RCC 7860 (cell line): Measurements from ENCODE around the gene CXCR3.
A peak's percentile ranks its signal among the peaks of the same experiment; 100 is the strongest.
"Not testable (repeated sequence)": the region's sequence is repeated elsewhere in the genome, so short reads cannot be mapped to it uniquely, and the experiment has no call there.

Source experiments
- DNase-seq: peaks from one replicate; pipeline ENCODE4 v3.0.0-alpha.2; 2015; ENCODE audit warnings: low spot score
- FAIRE-seq: peaks from 2 replicates; lab custom pipeline; 2012; peaks lifted over from hg19 to GRCh38; lab: Jason Lieb, UNC

Gene CXCR3

GRCh38 chrX:71618303-71618721 is at the start of gene CXCR3:
CXCR3 (minus strand) TSS chrX:71618511; CDS start chrX:71618449, 62 bp downstream.
- FAIRE-seq (no peak), DNase-seq (peak; percentile 43)

DNA sequence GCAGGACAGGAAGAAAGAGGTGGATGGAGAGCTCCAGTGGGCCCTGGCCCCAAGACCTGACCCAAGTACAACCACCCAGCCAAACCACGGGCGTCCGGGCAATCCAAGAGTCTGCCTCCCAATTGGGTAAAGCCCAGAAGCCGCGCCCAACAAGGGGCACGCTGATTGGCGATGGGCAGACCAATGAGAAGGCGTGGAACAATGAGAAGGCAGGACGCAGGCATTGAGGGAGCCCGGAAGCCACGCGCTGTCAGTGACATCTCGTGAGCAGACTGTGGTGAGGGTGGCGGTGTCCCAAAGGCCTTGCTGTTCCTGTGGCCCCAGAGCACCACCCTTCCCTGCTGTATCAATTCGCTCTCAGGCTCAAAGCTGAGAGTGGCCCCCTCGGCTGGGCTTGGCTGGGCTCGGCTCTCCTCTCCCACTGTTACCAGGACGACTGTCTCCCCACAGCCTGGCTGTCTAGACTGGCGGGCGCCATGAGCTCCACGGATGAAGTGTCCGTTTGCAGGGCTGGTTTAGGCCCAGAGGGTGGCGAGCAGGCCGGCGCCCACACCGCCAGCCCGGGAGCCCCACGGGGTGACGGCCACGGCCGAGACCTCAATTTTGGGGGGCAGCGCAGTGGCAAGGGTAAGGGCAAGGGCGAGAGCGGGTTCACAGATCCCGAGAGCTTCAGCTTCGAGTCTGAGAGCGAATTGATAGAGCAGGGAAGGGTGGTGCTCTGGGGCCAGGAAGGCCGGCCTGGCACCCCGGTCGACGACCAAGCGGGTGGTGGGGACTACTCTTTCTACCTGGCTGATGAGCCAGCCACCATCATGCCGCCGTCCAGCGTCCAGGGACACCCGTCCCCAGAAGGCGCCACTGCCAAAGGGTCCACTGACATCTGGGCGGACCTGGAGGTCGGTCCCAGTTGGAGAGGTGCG is 49.3 kb upstream of the CXCR3 start, which contains the start of gene LOC101059915:
Gene LOC101059915 (plus strand): TSS at position 219 of the 920 bp plus-strand sequence.
- FAIRE-seq (no peak), DNase-seq (no peak)

GRCh38 chrX:71666240-71667223 is 48.2 kb upstream of the CXCR3 start:
- FAIRE-seq (no peak), DNase-seq (no peak)

- DNase-seq (no peak), FAIRE-seq (no peak)
These were observed 47.4 kb upstream of the CXCR3 start for GRCh38 chrX:71665747-71666146.

DNA sequence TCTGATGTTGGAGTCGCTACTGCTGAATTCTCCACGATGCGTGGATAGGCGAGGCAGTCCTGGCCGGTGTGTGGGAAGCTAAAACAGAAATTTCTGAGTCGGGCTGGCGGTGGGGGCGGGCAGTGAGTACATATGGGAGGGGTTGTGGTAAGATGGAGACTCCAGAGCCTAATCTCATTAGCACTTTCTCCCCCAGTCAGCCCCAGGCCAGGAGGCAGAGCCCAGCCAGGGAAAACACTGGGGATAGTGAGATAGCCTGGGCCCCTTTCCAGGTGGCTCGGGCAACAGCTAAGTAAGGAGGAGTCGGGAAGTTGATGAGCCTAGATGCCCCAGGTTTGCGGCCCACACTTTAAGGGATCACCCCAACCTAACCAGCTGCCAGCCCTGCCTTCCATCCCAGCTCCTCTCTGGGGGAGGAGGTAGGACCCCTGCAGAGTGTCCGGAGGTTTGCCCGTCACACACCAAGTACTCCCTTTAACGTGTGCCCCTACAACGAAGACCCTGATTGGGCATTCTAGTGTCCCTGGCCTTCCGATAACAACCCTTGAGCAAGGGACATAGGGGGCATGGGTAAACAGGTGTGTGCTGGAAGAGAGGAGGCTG is 46.7 kb upstream of the CXCR3 start:
- FAIRE-seq (no peak), DNase-seq (no peak)

DNA sequence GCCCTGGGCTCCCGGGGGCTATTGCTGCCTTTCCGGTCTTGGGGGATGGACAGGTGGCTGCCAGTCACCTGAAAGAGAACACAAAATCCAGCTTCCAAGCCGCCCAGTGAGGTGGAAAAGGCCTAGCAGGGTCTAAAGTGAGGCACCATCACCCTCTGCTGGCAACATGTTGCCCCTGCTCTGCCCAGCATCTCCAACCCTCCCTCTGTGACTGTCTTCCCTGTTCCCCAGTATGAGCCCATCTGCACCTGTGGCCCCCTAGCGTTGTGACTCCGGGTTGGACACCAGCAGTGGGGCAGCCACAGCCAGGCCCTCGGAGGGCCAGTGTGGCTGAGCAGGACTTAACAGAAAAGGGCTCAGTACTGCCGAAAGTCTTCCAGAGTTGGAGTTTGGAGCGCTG is 45.9 kb upstream of the CXCR3 start:
- DNase-seq (peak; percentile 14), FAIRE-seq (peak; percentile 18)

DNA sequence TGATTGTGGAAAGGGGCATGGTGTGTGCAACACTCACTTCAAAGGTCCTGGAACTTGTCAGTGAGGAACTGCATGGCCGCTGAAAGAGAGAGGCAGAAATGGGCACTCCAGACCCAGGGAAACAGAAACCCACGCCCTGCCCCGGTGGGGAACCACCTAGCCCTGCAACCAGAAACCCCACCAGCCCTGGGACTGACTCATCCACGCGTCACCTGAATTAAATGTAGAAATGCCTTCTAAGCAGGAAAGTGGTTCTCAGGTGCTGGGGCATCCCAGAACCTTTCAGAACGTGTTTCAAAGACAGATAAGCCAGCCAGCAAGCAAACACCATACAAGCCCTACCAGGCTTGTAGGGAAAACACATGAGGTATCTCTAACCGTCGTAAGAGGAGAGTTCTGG is 44.9 kb upstream of the CXCR3 start:
- not testable (repeated sequence) for FAIRE-seq, DNase-seq

GRCh38 chrX:71662654-71663053 is 44.3 kb upstream of the CXCR3 start:
- DNase-seq, FAIRE-seq: not testable (repeated sequence)

DNA sequence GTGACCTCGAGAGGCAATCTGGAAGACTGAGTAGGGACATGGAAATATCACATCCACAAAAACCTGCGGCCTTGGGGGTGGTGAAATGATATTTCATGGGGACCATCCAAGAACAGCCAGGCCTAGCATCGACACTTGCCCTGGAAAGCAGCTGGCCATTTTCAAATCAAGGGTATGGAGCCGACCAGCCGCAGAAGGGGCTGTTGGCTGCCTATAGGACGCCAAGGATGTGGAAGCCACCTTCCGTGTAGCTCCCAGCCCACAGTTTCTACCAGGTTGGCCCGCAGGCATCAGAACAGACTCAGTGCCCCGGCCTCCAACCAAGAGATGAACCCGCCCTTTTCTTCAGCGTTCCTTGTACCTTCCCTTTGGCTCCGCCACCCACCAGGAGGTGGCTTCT is 43.6 kb upstream of the CXCR3 start:
- no peak for DNase-seq
- FAIRE-seq = no peak

DNA sequence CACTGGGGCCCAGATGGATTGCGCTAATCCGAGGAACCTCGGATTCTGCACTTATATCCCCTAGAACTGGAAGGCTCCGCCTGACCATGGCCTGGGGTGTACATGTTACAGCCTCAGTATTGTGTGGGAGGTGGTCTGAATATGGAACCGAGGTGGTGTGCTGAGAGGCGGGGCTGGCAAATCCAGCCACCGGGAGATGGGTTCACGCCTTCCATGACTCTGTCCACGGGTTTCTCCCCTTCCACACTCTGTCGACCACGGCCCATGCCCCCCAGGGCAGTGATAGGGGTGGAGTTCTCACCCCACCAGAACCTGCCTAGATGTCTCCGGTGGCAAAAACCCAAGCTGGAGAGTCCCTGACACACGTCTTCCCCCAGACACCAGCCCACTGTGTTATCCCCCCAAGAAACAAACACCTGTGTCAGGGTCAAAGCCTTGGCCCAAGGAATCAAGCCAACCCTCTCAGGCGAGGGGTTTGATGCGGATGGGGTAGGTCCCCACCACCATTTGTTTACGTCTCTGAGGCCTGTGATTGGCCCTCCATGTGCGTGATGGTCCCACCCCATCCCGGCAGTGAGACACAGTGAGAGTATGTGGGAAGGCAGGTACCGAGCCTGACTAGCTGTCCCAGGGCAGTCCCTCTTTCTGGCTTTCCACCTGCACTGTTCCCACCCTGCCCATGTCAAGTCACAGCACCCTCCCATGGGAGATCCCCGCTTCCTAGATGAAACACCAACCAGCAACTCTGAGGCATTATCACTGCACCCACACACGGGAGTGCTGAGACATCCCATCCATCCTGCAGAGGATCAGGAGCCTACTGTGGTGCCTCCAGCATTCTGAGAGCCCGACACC is 42.5 kb upstream of the CXCR3 start:
- FAIRE-seq (no peak), DNase-seq (no peak)

DNA sequence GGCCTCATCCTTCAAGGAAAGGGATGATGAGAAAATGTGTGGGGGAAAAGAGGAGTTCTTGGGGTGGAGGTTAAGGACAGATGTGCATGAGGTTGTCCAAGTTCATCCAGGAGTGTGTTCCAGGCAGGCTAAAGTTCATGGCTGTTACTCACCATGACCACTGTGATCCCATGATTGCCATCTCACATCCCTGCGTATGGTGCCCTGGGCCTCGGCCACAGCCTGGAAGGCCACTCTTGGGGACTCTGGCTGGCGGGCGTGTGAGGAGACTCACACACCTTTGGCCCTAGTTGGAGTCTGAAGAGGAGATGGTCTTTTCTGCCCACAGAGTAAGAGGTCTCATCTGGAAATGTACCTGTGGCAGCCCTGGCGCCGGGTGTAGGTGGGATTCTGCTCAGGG is 41.6 kb upstream of the CXCR3 start:
- no peak for DNase-seq
- no peak for FAIRE-seq

DNA sequence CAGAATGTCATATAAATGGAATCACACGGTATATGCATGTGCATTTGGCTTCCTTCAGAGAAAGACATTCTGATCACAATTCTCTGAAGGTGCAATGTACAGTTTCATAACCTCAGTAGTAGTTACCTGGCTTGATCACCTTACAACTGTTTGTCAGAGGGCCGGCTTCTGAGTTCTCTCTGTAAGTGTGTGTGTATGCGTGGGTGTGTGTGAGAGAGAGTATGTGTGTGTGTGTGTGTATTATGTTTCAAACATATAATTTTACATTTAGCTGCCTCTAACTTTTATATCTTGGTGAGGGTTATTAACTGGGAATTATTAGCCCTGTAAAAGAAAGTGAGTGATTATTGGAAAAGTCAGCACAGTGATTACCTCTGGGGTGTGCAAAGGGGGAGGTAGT is 41.0 kb upstream of the CXCR3 start:
- no peak for DNase-seq
- no peak for FAIRE-seq

GRCh38 chrX:71657267-71657666 is 39.0 kb upstream of the CXCR3 start:
- DNase-seq (no peak), FAIRE-seq (no peak)

- no peak for FAIRE-seq
These were observed 35.0 kb upstream of the CXCR3 start for GRCh38 chrX:71653344-71653743.

DNA sequence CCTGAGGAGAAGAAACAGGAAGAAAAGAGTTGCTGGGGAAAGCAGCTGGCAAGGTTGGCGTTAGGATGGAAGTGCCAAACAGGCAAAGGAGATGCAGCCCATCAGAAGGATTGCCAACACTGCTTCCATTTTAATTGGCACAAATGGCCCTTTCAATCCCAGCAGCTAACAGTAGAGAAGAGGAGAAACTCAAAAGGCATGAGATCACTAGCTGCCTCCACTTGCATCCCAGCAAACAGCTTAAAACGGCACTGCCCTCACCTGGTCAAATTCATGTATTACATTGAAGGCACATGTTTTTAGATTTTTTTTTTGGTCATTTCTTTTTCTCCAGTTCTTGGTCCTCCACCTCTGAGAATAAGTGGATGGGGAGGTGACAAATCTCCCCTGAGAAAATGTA is 34.1 kb upstream of the CXCR3 start:
- DNase-seq (peak; percentile 25), FAIRE-seq (peak; percentile 30)

More at GRCh38 chrX:71653344-71653743, 35.0 kb upstream of the CXCR3 start:
- DNase-seq = no peak

DNA sequence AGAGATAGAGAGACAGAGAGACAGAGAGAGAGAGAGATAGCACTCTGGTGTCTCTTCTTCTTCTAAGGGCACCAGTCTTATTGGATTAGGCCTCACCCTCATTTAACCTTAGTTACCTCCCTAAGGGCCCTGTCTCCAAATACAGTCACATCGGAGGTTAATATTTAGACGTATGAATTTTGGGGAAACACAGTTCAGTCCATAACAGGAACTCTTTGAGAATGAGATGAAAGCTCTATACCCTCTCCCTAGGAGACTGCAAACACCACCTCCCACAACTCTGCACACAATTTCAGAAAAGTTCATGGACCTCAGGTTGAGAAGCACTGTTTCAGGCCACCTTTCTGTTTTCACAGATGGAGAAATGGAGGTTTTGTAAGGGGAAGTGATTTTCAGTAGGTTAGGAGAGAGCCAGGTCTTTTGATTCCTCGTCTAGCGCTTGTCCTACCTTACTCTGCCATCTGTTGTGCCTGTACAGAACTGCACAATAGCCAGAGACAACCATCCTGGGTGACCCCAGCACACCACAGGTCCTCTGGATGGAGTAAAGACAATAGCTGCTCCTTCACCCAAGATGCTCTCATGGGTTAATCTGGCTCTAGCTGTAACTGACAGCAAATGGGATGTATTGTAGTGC is 32.1 kb upstream of the CXCR3 start:
- FAIRE-seq (no peak), DNase-seq (no peak)

- not testable (repeated sequence) for FAIRE-seq, DNase-seq
These were observed 26.1 kb upstream of the CXCR3 start for GRCh38 chrX:71644406-71644805.

DNA sequence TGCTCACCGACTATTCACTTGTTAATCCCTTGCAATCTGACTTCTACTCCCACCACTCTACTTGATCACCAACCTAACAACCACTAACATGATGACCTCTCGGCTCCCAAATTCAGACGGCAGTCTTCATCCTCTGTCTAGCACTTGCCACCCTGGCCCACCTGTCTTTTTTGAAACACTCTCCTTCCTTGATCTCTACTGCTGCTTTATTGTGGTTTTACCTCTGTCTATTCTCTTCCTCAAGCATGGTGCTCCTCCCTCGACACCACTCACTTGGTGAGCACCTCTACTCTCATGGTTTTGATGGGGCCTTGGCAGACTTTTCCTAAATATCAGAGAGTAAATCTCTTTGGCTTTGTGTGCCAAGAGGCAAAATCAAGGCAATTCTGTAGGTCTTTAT is 21.7 kb upstream of the CXCR3 start:
- DNase-seq = no peak

DNA sequence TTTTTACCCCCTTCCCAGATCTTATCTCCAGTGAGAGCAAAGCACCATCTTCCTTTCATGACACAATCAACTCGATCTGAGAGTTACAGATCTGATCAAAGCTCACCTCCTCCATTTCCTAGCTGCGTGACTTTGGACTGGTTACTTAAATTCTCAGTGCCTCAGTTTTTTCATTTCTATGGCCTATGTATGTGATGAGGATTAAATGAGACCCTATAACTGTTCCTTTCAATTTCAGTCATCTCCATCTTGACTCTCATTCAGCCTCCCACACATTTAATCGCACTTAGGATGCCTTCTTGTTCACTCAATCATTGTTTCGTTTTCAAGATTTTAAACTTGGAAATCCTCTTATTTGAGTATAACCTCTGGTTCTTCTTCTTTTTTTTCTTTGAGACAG is 20.1 kb upstream of the CXCR3 start:
- FAIRE-seq = no peak

More for the DNA sequence above, 21.7 kb upstream of the CXCR3 start:
- no peak for FAIRE-seq

More for the DNA sequence above, 20.1 kb upstream of the CXCR3 start:
- DNase-seq = no peak
